ENCODE measurements around the gene COX6B2. TPM values are rescaled to one million over a fixed set of nuclear protein-coding genes. Genes with fewer than 3 reads are reported as not detected.

Gene COX6B2
- polyA plus RNA-seq, 2 of the 4 experiments (the other 2 are of a cell fraction), result 0.78 to 6.4 TPM

- no peak for TF ChIP-seq HES2 (IDR thresholded peaks at IDR 0.05)
- TF ChIP-seq BHLHE40 (IDR thresholded peaks at IDR 0.05; ENCODE audit: low read depth, low read length), result no peak
- TF ChIP-seq RCOR1 (IDR thresholded peaks at IDR 0.05; ENCODE audit: low read depth, low read length), result no peak
- TF ChIP-seq HOXA7 (CRISPR knock-in tag; IDR thresholded peaks at IDR 0.05), result no peak
Observed at GRCh38 chr19:55324662-55325061, 29.9 kb downstream of the COX6B2 start (continued).

GRCh38 chr19:55322204-55322885 lies 32.2 kb downstream of the COX6B2 start:
- Histone ChIP-seq H3K4me2 (peak overlapping the region; percentile 28), H3K4me1 (peaks cover 25% of the 10 kb centered on the region), H3K4me3 (no peak overlapping the region), H3K9me3 (no peaks in the 10 kb centered on the region), H3K27ac (peak overlapping the region; percentile 37 to 60; a peak in 5 of 6 replicates)
- DNase-seq (ENCODE audit: low read depth in 1 of 2, low spot score in 1 of 2), result no peak
- TF ChIP-seq FOSB (CRISPR knock-in tag; IDR thresholded peaks at IDR 0.05), result no peak
- TF ChIP-seq ZFP36 (IDR thresholded peaks at IDR 0.05; ENCODE audit: borderline replicate concordance, partially characterized antibody), result peak; percentile 19
- no peak for TF ChIP-seq MAX (IDR thresholded peaks at IDR 0.05)
- TF ChIP-seq EHF (CRISPR knock-in tag; IDR thresholded peaks at IDR 0.05), result no peak
- TF ChIP-seq HES2 (IDR thresholded peaks at IDR 0.05), result no peak
- TF ChIP-seq PHF8 (IDR thresholded peaks at IDR 0.05; ENCODE audit: borderline replicate concordance, low read depth), result no peak
- CTCF ChIA-PET, result interaction anchor here (0.9 to 21.1 kb wide), 13 partner anchors 9 to 181 kb away, joined by 3 to 306 read pairs (median 5); partner anchors contain the start of genes KMT5C and TMEM238
- peak; percentile 33 to 53; a peak in 5 of 6 replicates for ATAC-seq
- POLR2A ChIA-PET, result interaction anchor here (0.7 to 1.9 kb wide), 3 partner anchors 17 to 62 kb away, joined by 3 to 11 read pairs (median 5); partner anchors contain the start of genes KMT5C and TMEM238
- FAIRE-seq, result no peak
- 68% methylated on average over 12 of the region's 12 CpGs for WGBS (ENCODE audit: missing lambda C conversion rate)

- POLR2A ChIA-PET, result interaction anchor here (1.3 to 1.9 kb wide), 2 partner anchors 17 to 62 kb away, joined by 5 to 11 read pairs; partner anchors contain the start of genes KMT5C and TMEM238
Observed at GRCh38 chr19:55321466-55322137, 32.9 kb downstream of the COX6B2 start.

More at GRCh38 chr19:55321466-55322137, 32.9 kb downstream of the COX6B2 start:
- CTCF ChIA-PET, result interaction anchor here (1.0 to 21.1 kb wide), 14 partner anchors 8 to 309 kb away, joined by 3 to 306 read pairs (median 4); partner anchors contain the start of genes KMT5C and TMEM238
- ATAC-seq (peak; percentile 14 to 16; a peak in 4 of 6 replicates), DNase-seq (ENCODE audit: low read depth in 1 of 2, low spot score in 1 of 2) (no peak), FAIRE-seq (no peak)
- Histone ChIP-seq H3K9me3 (no peaks in the 10 kb centered on the region), H3K4me1 (peaks cover 19% of the 10 kb centered on the region), H3K27ac (peak overlapping the region in 1 of 2 experiments; percentile 60; a peak in 3 of 6 replicates), H3K4me3 (no peak overlapping the region), H3K4me2 (no peak overlapping the region)
- TF ChIP-seq ZNF302 (CRISPR knock-in tag; IDR thresholded peaks at IDR 0.05) (no peak), MAX (IDR thresholded peaks at IDR 0.05) (no peak), FOXS1 (CRISPR knock-in tag; IDR thresholded peaks at IDR 0.05) (no peak), HOXB13 (CRISPR knock-in tag; IDR thresholded peaks at IDR 0.05; ENCODE audit: low read depth) (no peak), JUN (IDR thresholded peaks at IDR 0.05) (no peak), REST (IDR thresholded peaks at IDR 0.05) (no peak), RCOR1 (IDR thresholded peaks at IDR 0.05; ENCODE audit: low read depth, low read length) (no peak), PBX3 (IDR thresholded peaks at IDR 0.05) (no peak), NFE2L2 (conservative IDR thresholded peaks at IDR 0.05; ENCODE audit: low read length) (no peak), PHF8 (IDR thresholded peaks at IDR 0.05; ENCODE audit: borderline replicate concordance, low read depth) (no peak), CHD2 (IDR thresholded peaks at IDR 0.05; ENCODE audit: low read length, partially characterized antibody) (no peak), HES2 (IDR thresholded peaks at IDR 0.05) (no peak), CHD4 (IDR thresholded peaks at IDR 0.05; ENCODE audit: borderline replicate concordance) (no peak), ATOH8 (CRISPR knock-in tag; IDR thresholded peaks at IDR 0.05; ENCODE audit: low read depth) (no peak), HDAC2 (IDR thresholded peaks at IDR 0.05) (no peak), CEBPB (IDR thresholded peaks at IDR 0.05) (no peak), HOXB5 (CRISPR knock-in tag; IDR thresholded peaks at IDR 0.05) (no peak), ZFP36 (IDR thresholded peaks at IDR 0.05; ENCODE audit: borderline replicate concordance, partially characterized antibody) (no peak)
- WGBS (ENCODE audit: missing lambda C conversion rate), result 82% methylated on average over 9 of the region's 9 CpGs
